Measurements from ENCODE around the gene FH.

FH gene

DNA sequence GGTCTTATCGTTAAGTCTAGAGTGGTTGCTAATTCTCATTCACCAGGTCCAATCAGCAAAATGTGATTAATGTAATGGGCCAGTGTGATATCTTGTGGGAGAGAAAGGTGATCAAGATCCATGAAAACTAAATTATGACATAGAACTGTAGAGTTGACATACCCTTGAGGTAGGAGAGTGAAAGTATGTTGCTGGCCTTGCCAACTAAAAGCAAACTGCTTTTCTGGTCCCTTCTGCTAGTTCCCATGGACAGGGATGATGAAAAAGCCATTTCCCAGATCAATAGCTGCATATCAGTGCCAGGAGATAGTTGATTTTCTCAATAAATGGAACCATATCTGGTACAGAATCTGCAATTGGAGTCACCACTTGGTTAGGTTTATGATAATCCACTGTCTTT lies 65.8 kb downstream of the FH start:
- no peak for DNase-seq

- DNase-seq: no peak
Observed at GRCh38 chr1:241451956-241452355, 67.6 kb downstream of the FH start.
